ENCODE data around the gene RFX5. TPM values are rescaled to one million over a fixed set of nuclear protein-coding genes. Genes with fewer than 3 reads are reported as not detected.

RFX5 gene
- total and polyA plus RNA-seq, 5 donors from 2014 or later, result 28.8 to 105 (median 35.3) TPM

GRCh38 chr1:151312826-151313225, 34.2 kb downstream of the RFX5 start:
- Mint-ChIP-seq H3K36me3 (peaks cover 55% of the 10 kb centered on the region), H3K4me1 (peaks cover 11 to 52% (median 38%) of the 10 kb centered on the region in 4 donors), H3K27me3 (no peaks in the 10 kb centered on the region), H3K9me3 (no peaks in the 10 kb centered on the region), H3K27ac (peak overlapping the region in 1 of 3 donors; percentile 93), H3K4me3 (no peak overlapping the region)
- Histone ChIP-seq H3K9me3 (ENCODE audit: control insufficient read depth in 2 of 2, low read length in 2 of 2) (no peaks in the 10 kb centered on the region), H3K27me3 (ENCODE audit: control insufficient read depth, insufficient read depth, low read length) (no peaks in the 10 kb centered on the region), H3K36me3 (ENCODE audit: control insufficient read depth, insufficient read depth, low read length) (peaks cover 73% of the 10 kb centered on the region), H3K4me1 (ENCODE audit: control insufficient read depth, insufficient read depth, low read length, poor library complexity, severe bottlenecking) (peaks cover 17% of the 10 kb centered on the region), H3K4me3 (ENCODE audit: low read depth, low read length) (no peak overlapping the region), H3K27ac (ENCODE audit: insufficient read depth, low read length, poor library complexity, severe bottlenecking) (no peak overlapping the region)
- no peak for DNase-seq
- ATAC-seq (ENCODE audit: low read depth in 2 of 2), result no peak

GRCh38 chr1:151312411-151312810, 34.6 kb downstream of the RFX5 start:
- no peaks in the 10 kb centered on the region for H3K9me3 ChIP-seq (ENCODE audit: control insufficient read depth in 2 of 2, low read length in 2 of 2)
- Mint-ChIP-seq H3K9me3 (no peaks in the 10 kb centered on the region), H3K27ac (peak overlapping the region; percentile 70 to 93 (median 77)), H3K36me3 (peaks cover 52% of the 10 kb centered on the region), H3K4me3 (peak overlapping the region in 1 of 4 donors; percentile 52), H3K27me3 (no peaks in the 10 kb centered on the region), H3K4me1 (peaks cover 11 to 52% (median 37%) of the 10 kb centered on the region in 4 donors)
- no peak for ATAC-seq (ENCODE audit: low read depth in 2 of 2)
- H3K4me3 ChIP-seq (ENCODE audit: low read depth, low read length), result no peak overlapping the region
- H3K4me1 ChIP-seq (ENCODE audit: control insufficient read depth, insufficient read depth, low read length, poor library complexity, severe bottlenecking), result peaks cover 17% of the 10 kb centered on the region
- no peak overlapping the region for H3K27ac ChIP-seq (ENCODE audit: insufficient read depth, low read length, poor library complexity, severe bottlenecking)
- no peaks in the 10 kb centered on the region for H3K27me3 ChIP-seq (ENCODE audit: control insufficient read depth, insufficient read depth, low read length)
- peaks cover 73% of the 10 kb centered on the region for H3K36me3 ChIP-seq (ENCODE audit: control insufficient read depth, insufficient read depth, low read length)
- DNase-seq, result no peak

GRCh38 chr1:151311589-151312331, 35.3 kb downstream of the RFX5 start:
- Histone ChIP-seq H3K4me1 (ENCODE audit: control insufficient read depth, insufficient read depth, low read length, poor library complexity, severe bottlenecking) (peaks cover 17% of the 10 kb centered on the region), H3K36me3 (ENCODE audit: control insufficient read depth, insufficient read depth, low read length) (peaks cover 76% of the 10 kb centered on the region), H3K9me3 (ENCODE audit: control insufficient read depth in 2 of 2, low read length in 2 of 2) (no peaks in the 10 kb centered on the region), H3K27me3 (ENCODE audit: control insufficient read depth, insufficient read depth, low read length) (no peaks in the 10 kb centered on the region), H3K27ac (ENCODE audit: insufficient read depth, low read length, poor library complexity, severe bottlenecking) (no peak overlapping the region), H3K4me3 (ENCODE audit: low read depth, low read length) (peak overlapping the region; percentile 10)
- Mint-ChIP-seq H3K36me3 (peaks cover 51% of the 10 kb centered on the region), H3K4me3 (peak overlapping the region in 2 of 4 donors; percentile 12 to 52), H3K9me3 (no peaks in the 10 kb centered on the region), H3K27ac (peak overlapping the region; percentile 70 to 93 (median 77)), H3K27me3 (no peaks in the 10 kb centered on the region), H3K4me1 (peaks cover 11 to 52% (median 37%) of the 10 kb centered on the region in 4 donors)
- peak in 2 of 3 donors; percentile 18 to 64 for DNase-seq
- peak; percentile 100 for ATAC-seq (ENCODE audit: low read depth in 2 of 2)

- Mint-ChIP-seq H3K36me3 (peaks cover 47% of the 10 kb centered on the region), H3K9me3 (no peaks in the 10 kb centered on the region), H3K4me1 (peaks cover 11 to 52% (median 34%) of the 10 kb centered on the region in 4 donors), H3K27ac (peak overlapping the region in 2 of 3 donors; percentile 77 to 93), H3K27me3 (no peaks in the 10 kb centered on the region), H3K4me3 (no peak overlapping the region)
- Histone ChIP-seq H3K36me3 (ENCODE audit: control insufficient read depth, insufficient read depth, low read length) (peaks cover 77% of the 10 kb centered on the region), H3K27me3 (ENCODE audit: control insufficient read depth, insufficient read depth, low read length) (no peaks in the 10 kb centered on the region), H3K4me3 (ENCODE audit: low read depth, low read length) (no peak overlapping the region), H3K4me1 (ENCODE audit: control insufficient read depth, insufficient read depth, low read length, poor library complexity, severe bottlenecking) (peaks cover 17% of the 10 kb centered on the region), H3K27ac (ENCODE audit: insufficient read depth, low read length, poor library complexity, severe bottlenecking) (no peak overlapping the region), H3K9me3 (ENCODE audit: control insufficient read depth in 2 of 2, low read length in 2 of 2) (no peaks in the 10 kb centered on the region)
- DNase-seq, result no peak
- no peak for ATAC-seq (ENCODE audit: low read depth in 2 of 2)
Measured at GRCh38 chr1:151311011-151311410, 36.0 kb downstream of the RFX5 start.

- Histone ChIP-seq H3K36me3 (ENCODE audit: control insufficient read depth, insufficient read depth, low read length) (peaks cover 79% of the 10 kb centered on the region), H3K4me1 (ENCODE audit: control insufficient read depth, insufficient read depth, low read length, poor library complexity, severe bottlenecking) (peaks cover 17% of the 10 kb centered on the region), H3K27me3 (ENCODE audit: control insufficient read depth, insufficient read depth, low read length) (no peaks in the 10 kb centered on the region), H3K9me3 (ENCODE audit: control insufficient read depth in 2 of 2, low read length in 2 of 2) (no peaks in the 10 kb centered on the region), H3K27ac (ENCODE audit: insufficient read depth, low read length, poor library complexity, severe bottlenecking) (no peak overlapping the region), H3K4me3 (ENCODE audit: low read depth, low read length) (no peak overlapping the region)
- Mint-ChIP-seq H3K4me1 (peaks cover 11 to 43% (median 26%) of the 10 kb centered on the region in 4 donors), H3K4me3 (no peak overlapping the region), H3K9me3 (no peaks in the 10 kb centered on the region), H3K27ac (peak overlapping the region in 2 of 3 donors; percentile 11 to 87), H3K27me3 (no peaks in the 10 kb centered on the region), H3K36me3 (peaks cover 48% of the 10 kb centered on the region)
- ATAC-seq (ENCODE audit: low read depth in 2 of 2) (no peak), DNase-seq (no peak)
Measured at GRCh38 chr1:151309811-151310323, 37.2 kb downstream of the RFX5 start.

- DNase-seq, result no peak
- Mint-ChIP-seq H3K27me3 (no peaks in the 10 kb centered on the region), H3K4me1 (peaks cover 0 to 5% (median 2%) of the 10 kb centered on the region in 4 donors), H3K36me3 (peaks cover 38% of the 10 kb centered on the region), H3K27ac (peak overlapping the region in 2 of 3 donors; percentile 68 to 83), H3K9me3 (no peaks in the 10 kb centered on the region), H3K4me3 (no peak overlapping the region)
- no peak overlapping the region for H3K27ac ChIP-seq (ENCODE audit: insufficient read depth, low read length, poor library complexity, severe bottlenecking)
- H3K36me3 ChIP-seq (ENCODE audit: control insufficient read depth, insufficient read depth, low read length), result peaks cover 86% of the 10 kb centered on the region
- H3K27me3 ChIP-seq (ENCODE audit: control insufficient read depth, insufficient read depth, low read length), result no peaks in the 10 kb centered on the region
- no peaks in the 10 kb centered on the region for H3K4me1 ChIP-seq (ENCODE audit: control insufficient read depth, insufficient read depth, low read length, poor library complexity, severe bottlenecking)
- no peak for ATAC-seq (ENCODE audit: low read depth in 2 of 2)
- no peaks in the 10 kb centered on the region for H3K9me3 ChIP-seq (ENCODE audit: control insufficient read depth in 2 of 2, low read length in 2 of 2)
- no peak overlapping the region for H3K4me3 ChIP-seq (ENCODE audit: low read depth, low read length)
Measured at GRCh38 chr1:151294742-151295462, 52.1 kb downstream of the RFX5 start.

GRCh38 chr1:151293093-151293492, 54.0 kb downstream of the RFX5 start:
- DNase-seq (no peak), ATAC-seq (ENCODE audit: low read depth in 2 of 2) (peak in 1 of 2 donors; percentile 14)
- H3K4me1 Mint-ChIP-seq, result peaks cover 0 to 13% (median 6%) of the 10 kb centered on the region in 4 donors
- Histone ChIP-seq H3K4me3 (ENCODE audit: low read depth, low read length) (no peak overlapping the region), H3K36me3 (ENCODE audit: control insufficient read depth, insufficient read depth, low read length) (peaks cover 80% of the 10 kb centered on the region), H3K27me3 (ENCODE audit: control insufficient read depth, insufficient read depth, low read length) (no peaks in the 10 kb centered on the region), H3K9me3 (ENCODE audit: control insufficient read depth in 2 of 2, low read length in 2 of 2) (no peaks in the 10 kb centered on the region), H3K4me1 (ENCODE audit: control insufficient read depth, insufficient read depth, low read length, poor library complexity, severe bottlenecking) (no peaks in the 10 kb centered on the region), H3K27ac (ENCODE audit: insufficient read depth, low read length, poor library complexity, severe bottlenecking) (no peak overlapping the region)
- no peaks in the 10 kb centered on the region for H3K9me3 Mint-ChIP-seq
- H3K27me3 Mint-ChIP-seq, result no peaks in the 10 kb centered on the region
- H3K36me3 Mint-ChIP-seq, result peaks cover 31% of the 10 kb centered on the region
- H3K27ac Mint-ChIP-seq, result no peak overlapping the region
- H3K4me3 Mint-ChIP-seq, result no peak overlapping the region

Data from CD4-positive, CD25-positive, alpha-beta regulatory T cell (primary cell).